OCI-LY3 (cell line): ENCODE results near the gene RASL12.

Experiments
- EZH2phosphoT487 ChIP-seq: fragments of 200-600 bp; shearing (Covaris generic); IDR thresholded peaks from 2 replicates; pipeline ENCODE4 v1.6.1; 2018; ENCODE audit warnings: antibody characterized with exemption, mixed run types, low read depth
- TF ChIP-seq, protein P1 (sequence below): fragments of 200-600, 300-600 bp; sonication (generic); IDR thresholded peaks from 2 replicates; pipeline ENCODE4 v1.5.1; 2014; ENCODE audit warnings: antibody characterized with exemption, low read length, low read depth

DNA sequence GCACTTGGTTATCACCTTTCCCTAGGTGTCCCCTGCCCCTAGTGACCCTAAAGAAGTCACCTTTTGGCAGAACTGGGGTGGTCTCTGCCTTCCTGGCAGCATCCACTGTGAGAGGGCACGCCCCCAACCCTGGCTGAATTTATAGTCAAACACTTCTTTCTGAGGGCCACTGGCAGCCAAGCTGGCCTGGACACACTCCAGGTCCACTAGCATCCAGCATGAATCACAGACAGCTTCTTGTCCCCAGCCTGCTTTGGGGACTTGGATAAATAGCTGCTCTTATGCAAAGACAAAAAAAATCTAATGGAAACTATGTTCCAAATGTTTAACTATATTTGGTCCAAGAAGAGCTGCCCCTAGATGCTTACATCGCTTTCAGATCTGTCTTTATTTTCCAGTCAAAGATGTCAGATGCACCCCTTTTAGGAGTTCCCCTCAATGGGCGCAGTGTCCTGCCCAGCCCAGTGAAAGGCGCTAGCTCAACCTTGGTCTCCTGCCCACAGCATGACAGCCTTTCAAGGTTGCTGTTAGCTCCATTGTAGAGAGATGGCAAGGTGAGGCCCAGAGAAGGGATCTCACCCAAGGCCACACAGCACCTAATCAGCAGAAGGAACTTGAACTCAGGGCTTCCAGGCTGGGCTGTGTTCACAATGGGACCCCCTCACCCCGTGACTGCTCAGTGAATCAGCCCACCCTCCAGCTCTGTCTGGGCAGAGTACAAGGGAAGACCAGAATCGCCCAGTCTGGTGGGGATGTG, 7.0 kb downstream of the RASL12 start:
- TF ChIP-seq, protein P1, sequence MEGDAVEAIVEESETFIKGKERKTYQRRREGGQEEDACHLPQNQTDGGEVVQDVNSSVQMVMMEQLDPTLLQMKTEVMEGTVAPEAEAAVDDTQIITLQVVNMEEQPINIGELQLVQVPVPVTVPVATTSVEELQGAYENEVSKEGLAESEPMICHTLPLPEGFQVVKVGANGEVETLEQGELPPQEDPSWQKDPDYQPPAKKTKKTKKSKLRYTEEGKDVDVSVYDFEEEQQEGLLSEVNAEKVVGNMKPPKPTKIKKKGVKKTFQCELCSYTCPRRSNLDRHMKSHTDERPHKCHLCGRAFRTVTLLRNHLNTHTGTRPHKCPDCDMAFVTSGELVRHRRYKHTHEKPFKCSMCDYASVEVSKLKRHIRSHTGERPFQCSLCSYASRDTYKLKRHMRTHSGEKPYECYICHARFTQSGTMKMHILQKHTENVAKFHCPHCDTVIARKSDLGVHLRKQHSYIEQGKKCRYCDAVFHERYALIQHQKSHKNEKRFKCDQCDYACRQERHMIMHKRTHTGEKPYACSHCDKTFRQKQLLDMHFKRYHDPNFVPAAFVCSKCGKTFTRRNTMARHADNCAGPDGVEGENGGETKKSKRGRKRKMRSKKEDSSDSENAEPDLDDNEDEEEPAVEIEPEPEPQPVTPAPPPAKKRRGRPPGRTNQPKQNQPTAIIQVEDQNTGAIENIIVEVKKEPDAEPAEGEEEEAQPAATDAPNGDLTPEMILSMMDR, result no peak
- no peak for TF ChIP-seq EZH2phosphoT487
